AG09309 (cell line): ENCODE results near the gene PCDHB2.
A peak's percentile ranks its signal among the peaks of the same experiment; 100 is the strongest.

ENCODE experiments used
- DNase-seq: peaks from one replicate; pipeline ENCODE4 v3.0.0-alpha.2; 2010; ENCODE audit warnings: low read depth
- H3K4me3 ChIP-seq: 2 replicates; pipeline ENCODE4 v1.5.1; 2011; ENCODE audit warnings: mild to moderate bottlenecking, low read depth, low read length, moderate library complexity; ENCODE audit not compliant: control insufficient read depth
- TF ChIP-seq, protein P1 (sequence below): IDR thresholded peaks from 2 replicates; pipeline ENCODE4 v1.5.1; 2011; ENCODE audit warnings: mild to moderate bottlenecking, low read depth, low read length, inconsistent platforms; ENCODE audit not compliant: insufficient read depth, control insufficient read depth; ENCODE audit errors: missing control alignments

Gene PCDHB2

DNA sequence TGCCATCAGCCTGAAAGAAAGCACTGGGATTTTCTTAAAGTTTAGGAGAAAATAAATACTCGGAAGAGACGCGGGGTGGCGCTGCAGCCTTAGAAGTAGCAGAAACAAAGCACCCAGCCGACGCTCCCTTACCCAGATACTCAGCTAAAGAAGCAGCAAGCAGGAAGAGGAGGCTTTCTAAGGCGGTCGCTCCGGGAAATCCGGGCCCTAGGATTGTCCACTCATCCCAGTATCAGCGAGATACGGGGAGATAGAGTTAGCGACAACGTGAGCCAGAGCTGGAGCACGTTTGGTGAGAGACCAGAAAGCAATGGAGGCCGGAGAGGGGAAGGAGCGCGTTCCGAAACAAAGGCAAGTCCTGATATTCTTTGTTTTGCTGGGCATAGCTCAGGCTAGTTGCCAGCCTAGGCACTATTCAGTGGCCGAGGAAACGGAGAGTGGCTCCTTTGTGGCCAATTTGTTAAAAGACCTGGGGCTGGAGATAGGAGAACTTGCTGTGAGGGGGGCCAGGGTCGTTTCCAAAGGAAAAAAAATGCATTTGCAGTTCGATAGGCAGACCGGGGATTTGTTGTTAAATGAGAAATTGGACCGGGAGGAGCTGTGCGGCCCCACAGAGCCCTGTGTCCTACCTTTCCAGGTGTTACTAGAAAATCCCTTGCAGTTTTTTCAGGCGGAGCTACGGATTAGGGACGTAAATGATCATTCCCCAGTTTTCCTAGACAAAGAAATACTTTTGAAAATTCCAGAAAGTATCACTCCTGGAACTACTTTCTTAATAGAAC is at the start of gene PCDHB2:
Gene PCDHB2 (plus strand): TSS at position 135 of the 782 bp plus-strand sequence. CDS start 176 bp downstream, at position 311.
- TF ChIP-seq, protein P1, sequence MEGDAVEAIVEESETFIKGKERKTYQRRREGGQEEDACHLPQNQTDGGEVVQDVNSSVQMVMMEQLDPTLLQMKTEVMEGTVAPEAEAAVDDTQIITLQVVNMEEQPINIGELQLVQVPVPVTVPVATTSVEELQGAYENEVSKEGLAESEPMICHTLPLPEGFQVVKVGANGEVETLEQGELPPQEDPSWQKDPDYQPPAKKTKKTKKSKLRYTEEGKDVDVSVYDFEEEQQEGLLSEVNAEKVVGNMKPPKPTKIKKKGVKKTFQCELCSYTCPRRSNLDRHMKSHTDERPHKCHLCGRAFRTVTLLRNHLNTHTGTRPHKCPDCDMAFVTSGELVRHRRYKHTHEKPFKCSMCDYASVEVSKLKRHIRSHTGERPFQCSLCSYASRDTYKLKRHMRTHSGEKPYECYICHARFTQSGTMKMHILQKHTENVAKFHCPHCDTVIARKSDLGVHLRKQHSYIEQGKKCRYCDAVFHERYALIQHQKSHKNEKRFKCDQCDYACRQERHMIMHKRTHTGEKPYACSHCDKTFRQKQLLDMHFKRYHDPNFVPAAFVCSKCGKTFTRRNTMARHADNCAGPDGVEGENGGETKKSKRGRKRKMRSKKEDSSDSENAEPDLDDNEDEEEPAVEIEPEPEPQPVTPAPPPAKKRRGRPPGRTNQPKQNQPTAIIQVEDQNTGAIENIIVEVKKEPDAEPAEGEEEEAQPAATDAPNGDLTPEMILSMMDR: peak; percentile 49
- H3K4me3 ChIP-seq: peak within 1 kb of the TSS; percentile 51
- peak; percentile 55 for DNase-seq

DNA sequence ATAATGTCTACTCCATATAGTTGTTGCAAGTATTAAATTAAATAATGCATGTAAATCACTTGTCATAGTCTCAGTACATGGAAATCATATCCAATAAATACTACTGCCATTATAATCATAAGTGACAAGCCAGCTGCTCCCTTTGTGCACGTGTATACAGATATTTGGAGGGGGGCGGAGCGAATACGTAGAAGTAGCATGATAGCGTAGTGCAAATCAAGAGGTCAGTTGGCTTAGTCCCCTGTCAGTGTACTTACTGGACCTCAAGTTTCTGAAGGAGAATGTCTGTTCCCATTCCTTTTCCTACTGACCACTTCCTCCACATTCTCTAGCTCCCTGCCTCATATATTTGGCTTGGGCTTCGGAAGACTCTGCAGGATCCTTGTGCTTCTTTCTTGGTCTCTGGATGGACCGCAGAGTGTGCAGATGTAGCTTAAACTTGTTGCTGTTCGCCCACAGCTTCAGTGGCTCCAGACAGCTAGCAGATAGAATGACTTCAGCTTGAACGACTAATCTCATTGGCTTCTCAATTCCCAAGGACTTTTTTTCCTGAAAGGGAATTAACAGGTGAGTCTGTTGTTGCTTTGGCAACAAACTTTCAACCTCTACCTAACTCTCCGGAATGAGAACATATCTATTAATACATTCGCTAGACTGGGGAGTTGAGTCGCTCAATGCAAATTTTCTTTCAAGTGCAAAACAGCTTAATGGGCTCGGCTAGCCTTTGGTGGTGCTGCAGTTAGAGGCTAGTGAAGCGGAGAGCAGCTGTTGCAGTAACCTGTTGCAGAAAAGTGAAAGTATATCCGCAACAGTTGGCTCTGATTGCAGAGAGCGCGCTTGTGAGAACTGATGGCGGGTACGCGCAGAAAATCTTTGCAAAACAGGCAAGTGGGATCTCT is 43.5 kb upstream of the PCDHB2 start, which contains the start of gene PCDHB1:
Gene PCDHB1 (plus strand): TSS at position 753 of the 899 bp plus-strand sequence. CDS start 97 bp downstream, at position 850.
- no peak for DNase-seq
- TF ChIP-seq, protein P1: no peak
- peak within 1 kb of the TSS; percentile 21 for H3K4me3 ChIP-seq

DNA sequence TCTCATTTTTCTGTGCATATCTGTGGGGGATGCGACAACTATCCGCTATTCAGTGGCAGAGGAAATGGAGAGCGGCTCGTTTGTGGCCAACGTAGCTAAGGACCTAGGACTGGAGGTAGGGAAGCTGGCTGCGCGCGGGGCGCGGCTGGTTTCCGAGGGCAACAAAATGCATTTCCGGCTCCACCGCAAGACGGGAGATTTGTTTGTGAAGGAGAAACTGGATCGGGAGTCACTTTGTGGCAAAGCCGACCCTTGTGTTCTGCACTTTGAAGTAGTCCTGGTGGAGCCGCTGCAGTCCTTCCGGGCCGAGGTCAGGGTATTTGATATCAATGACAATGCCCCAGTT is 42.9 kb upstream of the PCDHB2 start:
- H3K4me3 ChIP-seq: peak overlapping the region; percentile 21
- no peak for DNase-seq
- TF ChIP-seq, protein P1: no peak

DNA sequence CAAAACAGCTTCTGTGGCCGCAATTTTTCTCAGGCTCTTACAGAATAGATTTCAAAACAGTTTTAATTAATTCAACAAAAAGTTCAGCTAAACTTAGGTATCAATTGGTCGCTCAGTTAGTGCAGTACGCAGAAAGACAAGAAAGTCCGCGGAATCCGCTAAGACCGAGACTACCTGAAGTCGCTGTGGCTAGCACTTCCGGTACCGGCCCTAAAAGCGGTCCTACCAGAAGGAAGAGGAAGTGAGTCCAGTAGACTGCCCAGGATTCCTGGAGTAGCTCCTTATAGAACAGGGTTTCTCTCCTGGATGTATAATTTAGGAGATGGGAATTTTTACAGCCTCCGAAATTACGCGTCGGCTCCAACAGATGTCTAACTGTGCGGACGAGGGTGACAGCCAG is 16.6 kb upstream of the PCDHB2 start:
- H3K4me3 ChIP-seq: peak overlapping the region; percentile 10
- no peak for DNase-seq
- TF ChIP-seq, protein P1: no peak

DNA sequence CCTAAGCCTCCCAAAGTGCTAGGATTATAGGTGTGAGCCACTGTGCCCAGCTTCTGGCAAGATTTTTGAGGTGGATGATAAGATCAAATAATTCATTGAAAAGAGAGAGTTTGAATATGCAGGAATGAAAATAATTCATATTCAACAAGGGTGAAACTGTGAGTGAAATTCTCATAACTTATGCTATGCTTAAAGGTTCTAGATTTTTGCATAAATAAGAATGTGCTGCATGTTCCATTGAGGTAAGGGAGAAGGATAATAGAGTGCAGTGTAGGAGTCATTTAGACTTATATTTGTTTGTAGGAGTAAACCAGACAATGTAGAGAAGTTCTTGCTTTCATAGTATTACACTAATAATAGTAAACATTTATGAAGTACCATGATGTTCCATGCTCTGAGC is 12.2 kb upstream of the PCDHB2 start:
- no peak for DNase-seq
- TF ChIP-seq, protein P1: no peak
- H3K4me3 ChIP-seq: no peak overlapping the region

DNA sequence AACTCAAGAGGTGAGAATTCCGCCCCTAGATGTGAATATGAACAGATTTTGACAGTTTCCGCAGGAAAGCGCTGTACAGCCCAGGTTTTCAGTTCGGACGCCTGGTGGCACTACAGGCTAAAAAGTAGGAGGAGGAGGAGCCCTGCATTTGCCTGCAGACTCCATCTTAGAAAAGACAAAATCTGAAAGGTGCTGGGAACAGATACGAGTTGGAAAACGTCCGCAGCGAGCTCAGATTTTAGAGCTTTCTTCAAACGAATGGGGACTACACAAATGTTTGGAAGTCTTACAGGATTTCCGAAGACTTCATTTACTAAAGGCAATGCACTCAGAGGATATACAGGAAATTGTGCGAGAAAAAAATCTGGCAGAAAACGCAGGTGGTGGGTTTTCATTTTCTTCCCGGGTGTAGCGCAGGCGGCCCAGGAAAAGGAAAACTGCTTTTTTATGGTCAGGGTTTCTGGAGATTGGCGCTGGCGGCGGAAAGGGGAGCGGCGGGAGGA is 9.9 kb upstream of the PCDHB2 start:
- TF ChIP-seq, protein P1: peak; percentile 68
- peak; percentile 31 for DNase-seq
- H3K4me3 ChIP-seq: peak overlapping the region; percentile 46
